ENCODE results near the gene GMPR2. TPM values are rescaled to one million over a fixed set of nuclear protein-coding genes. Genes with fewer than 3 reads are reported as not detected.
"Not testable (repeated sequence)": the region's sequence is repeated elsewhere in the genome, so short reads cannot be mapped to it uniquely, and the experiment has no call there.

The GMPR2 gene
- total and polyA plus RNA-seq, 2 donors = 44.9 to 63.1 TPM

DNA sequence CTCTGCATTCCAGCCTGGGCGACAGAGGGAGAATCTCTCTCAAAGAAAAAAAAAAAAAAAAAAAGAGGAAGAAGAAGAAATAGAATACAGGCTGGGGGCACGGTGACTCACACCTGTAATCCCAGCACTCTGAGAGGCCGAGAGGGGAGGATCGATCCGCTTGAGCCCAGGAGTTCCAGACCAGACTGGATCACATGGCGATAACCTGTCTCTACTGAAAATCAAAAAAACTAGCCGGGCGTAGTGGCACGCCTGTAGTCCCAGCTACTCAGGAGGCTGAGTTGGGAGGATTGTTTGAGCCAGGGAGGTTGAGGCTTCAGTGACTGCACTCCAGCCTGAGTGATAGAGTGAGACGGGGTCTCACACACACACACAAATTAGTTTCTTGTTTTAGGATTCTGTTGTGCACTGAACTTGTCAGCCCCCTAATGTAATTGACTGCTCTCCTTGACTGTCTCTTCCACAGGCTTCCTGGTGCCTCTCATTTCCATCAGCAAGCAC lies 10.7 kb downstream of the GMPR2 start:
- peak overlapping the region; percentile 87 for H3K27ac ChIP-seq (ENCODE audit: low read depth)
- DNase-seq (ENCODE audit: extremely low spot score) = no peak
- peaks cover 3% of the 10 kb centered on the region for H3K36me3 ChIP-seq (ENCODE audit: insufficient read depth)
- 59% methylated on average over 10 of the region's 10 CpGs for WGBS
- no peaks in the 10 kb centered on the region for H3K4me1 ChIP-seq (ENCODE audit: insufficient read depth)
- peak overlapping the region; percentile 71 for H3K4me3 ChIP-seq (ENCODE audit: low read depth, low read length)

DNA sequence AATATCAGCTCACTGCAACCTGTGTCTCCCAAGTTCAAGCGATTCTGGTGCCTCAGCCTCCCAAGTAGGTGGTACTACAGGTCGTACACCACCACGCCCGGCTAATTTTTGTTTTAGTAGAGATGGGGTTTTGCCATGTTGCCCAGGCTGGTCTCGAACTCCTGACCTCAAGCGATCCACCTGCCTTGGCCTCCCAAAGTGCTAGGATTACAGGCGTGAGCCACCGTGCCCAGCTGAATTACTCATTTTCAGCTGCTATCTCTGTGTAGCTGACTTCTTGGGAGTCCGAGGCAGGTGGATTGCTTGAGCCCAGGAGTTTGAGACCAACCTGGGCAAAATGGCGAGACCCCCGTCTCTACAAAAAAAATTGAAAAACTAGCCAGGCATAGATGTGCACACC lies 12.6 kb downstream of the GMPR2 start:
- not testable (repeated sequence) for DNase-seq (ENCODE audit: extremely low spot score); H3K36me3 ChIP-seq (ENCODE audit: insufficient read depth); H3K4me3 ChIP-seq (ENCODE audit: low read depth, low read length); H3K27ac ChIP-seq (ENCODE audit: low read depth); H3K4me1 ChIP-seq (ENCODE audit: insufficient read depth)
- 92% methylated on average over 11 of the region's 11 CpGs for WGBS

DNA sequence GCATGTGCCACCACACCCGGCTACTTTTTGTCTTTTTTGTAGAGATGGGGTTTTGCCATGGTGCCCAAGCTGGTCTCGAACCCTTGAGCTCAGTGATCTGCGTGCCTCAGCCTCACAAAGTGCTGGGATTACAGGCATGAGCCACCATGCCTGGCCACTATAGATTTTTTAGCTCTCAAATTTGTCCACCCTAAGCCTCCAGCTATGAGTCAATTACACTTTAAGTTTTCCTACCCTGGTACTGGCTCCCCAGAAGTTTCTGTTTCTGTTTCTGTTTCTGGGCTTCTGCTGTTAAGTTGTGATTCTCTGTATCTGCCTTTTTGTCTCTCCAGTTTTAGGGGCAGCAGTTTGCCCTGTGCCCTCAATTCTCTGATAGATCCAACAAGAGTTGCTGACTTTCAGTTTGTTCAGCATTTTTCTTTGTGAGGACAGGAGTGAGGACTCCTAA lies 14.1 kb downstream of the GMPR2 start:
- Histone ChIP-seq H3K4me1 (ENCODE audit: insufficient read depth) (no peaks in the 10 kb centered on the region), H3K4me3 (ENCODE audit: low read depth, low read length) (no peak overlapping the region), H3K27ac (ENCODE audit: low read depth) (no peak overlapping the region), H3K36me3 (ENCODE audit: insufficient read depth) (no peaks in the 10 kb centered on the region)
- DNase-seq (ENCODE audit: extremely low spot score) = no peak
- WGBS = 90% methylated on average over 3 of the region's 3 CpGs

DNA sequence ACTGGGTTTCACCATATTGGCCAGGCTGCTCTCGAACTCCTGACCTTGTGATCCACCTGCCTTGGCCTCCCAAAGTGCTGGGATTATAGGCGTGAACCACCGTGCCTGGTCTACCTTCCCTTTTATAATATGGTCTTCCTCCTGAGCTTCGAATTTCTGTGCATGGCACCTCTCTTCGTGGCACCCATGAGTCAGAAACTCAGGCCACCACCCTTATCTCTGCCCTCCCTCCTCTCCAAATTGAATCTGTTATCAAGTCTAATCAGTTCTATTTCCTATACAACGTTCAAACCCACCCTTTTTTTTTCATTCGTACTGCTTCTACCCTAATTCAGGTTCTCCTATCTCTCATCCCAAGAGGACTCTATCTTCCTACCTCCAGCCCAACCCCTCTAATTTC lies 14.7 kb downstream of the GMPR2 start:
- no peak for DNase-seq (ENCODE audit: extremely low spot score)
- whole genome bisulfite sequencing = 72% methylated on average over 7 of the region's 7 CpGs
- Histone ChIP-seq H3K4me3 (ENCODE audit: low read depth, low read length) (no peak overlapping the region), H3K4me1 (ENCODE audit: insufficient read depth) (no peaks in the 10 kb centered on the region), H3K36me3 (ENCODE audit: insufficient read depth) (no peaks in the 10 kb centered on the region), H3K27ac (ENCODE audit: low read depth) (no peak overlapping the region)

DNA sequence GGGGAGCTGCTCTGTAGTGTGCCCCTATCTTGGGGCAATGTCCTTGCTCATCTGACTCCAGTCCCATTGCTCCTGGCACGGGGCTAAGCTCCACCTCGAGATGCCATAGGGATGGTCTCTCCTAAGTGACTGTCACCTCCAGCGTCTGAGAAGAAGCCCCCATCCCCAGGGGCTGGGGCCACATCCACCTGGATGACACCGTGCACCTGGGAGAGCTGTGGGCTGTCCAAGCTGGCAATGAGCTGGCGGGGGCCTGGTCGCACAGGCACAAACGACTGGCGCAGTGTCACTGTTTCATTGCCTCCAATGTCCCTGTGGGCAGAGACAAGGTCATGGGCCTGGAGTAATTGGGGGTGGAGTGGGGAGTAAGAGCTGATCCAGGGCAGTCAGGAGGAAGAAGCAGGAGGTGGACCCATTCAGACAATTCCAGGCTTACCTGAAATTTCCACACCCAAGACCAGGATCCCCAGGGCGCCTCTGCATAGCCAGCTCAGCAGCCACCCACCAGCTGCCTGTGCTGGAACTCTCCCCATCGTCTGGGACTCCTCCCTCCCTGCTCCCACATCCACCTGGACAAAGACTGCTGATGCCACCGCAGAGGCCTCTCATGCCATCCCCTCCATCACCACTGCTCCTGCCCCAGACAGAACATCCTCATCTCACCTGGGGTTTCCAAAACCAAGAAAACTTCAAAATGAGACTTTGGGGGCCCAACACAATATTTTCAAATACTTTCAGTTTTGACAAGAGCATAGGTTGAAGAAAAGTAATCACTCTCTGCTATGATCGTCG lies 16.7 kb downstream of the GMPR2 start:
- no peak overlapping the region for H3K27ac ChIP-seq (ENCODE audit: low read depth)
- no peaks in the 10 kb centered on the region for H3K36me3 ChIP-seq (ENCODE audit: insufficient read depth)
- H3K4me3 ChIP-seq (ENCODE audit: low read depth, low read length) = no peak overlapping the region
- 75% methylated on average over 13 of the region's 13 CpGs for WGBS
- H3K4me1 ChIP-seq (ENCODE audit: insufficient read depth) = no peaks in the 10 kb centered on the region
- no peak for DNase-seq (ENCODE audit: extremely low spot score)

DNA sequence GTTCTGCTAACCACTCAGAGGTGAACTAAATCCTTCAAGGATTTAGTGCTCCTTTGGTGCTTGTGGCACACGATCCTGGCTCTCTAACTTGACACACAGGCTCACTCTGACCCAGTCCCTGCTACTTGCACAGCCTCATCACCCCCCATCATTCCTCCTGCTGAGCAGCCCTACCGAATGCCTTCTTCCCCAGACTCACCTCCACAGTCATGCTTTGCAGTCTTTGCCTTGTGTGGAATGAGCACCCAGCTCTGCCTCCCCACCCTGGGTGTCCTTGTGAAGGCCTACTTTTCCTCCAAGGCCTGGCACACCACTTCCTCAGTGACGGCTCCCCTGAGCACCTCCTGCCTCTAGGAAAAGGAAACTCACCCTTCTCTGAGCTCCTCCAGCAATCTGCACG lies 17.6 kb downstream of the GMPR2 start:
- 56% methylated on average over 4 of the region's 4 CpGs for WGBS
- no peak for DNase-seq (ENCODE audit: extremely low spot score)
- H3K27ac ChIP-seq (ENCODE audit: low read depth) = no peak overlapping the region

DNA sequence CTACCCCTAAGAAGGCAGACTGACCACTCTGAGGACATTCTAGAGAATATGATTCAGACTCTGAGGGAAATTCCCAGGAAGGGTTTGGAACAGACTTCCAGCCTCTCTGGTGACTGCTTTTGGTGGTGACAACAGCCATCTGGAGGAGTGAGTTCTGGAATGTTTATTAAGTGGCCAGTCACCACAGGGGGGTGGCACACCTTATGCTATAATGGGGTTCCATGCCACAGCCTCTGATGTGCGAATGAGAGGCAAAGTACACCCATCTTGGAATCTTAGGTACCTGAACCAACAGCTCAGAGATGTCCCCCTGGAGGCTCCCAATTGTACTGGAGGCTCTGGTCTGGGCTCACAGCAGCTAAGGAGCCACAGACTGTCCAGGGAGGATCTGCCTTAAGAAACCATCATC lies 19.2 kb downstream of the GMPR2 start:
- Histone ChIP-seq H3K27ac (ENCODE audit: low read depth) (no peak overlapping the region), H3K36me3 (ENCODE audit: insufficient read depth) (no peaks in the 10 kb centered on the region), H3K4me3 (ENCODE audit: low read depth, low read length) (no peak overlapping the region), H3K4me1 (ENCODE audit: insufficient read depth) (no peaks in the 10 kb centered on the region)
- DNase-seq (ENCODE audit: extremely low spot score) = no peak
- WGBS = 80% methylated on average over 1 of the region's 1 CpG

More for the DNA sequence above, 17.6 kb downstream of the GMPR2 start:
- H3K36me3 ChIP-seq (ENCODE audit: insufficient read depth) = no peaks in the 10 kb centered on the region
- H3K4me3 ChIP-seq (ENCODE audit: low read depth, low read length) = no peak overlapping the region
- no peaks in the 10 kb centered on the region for H3K4me1 ChIP-seq (ENCODE audit: insufficient read depth)

DNA sequence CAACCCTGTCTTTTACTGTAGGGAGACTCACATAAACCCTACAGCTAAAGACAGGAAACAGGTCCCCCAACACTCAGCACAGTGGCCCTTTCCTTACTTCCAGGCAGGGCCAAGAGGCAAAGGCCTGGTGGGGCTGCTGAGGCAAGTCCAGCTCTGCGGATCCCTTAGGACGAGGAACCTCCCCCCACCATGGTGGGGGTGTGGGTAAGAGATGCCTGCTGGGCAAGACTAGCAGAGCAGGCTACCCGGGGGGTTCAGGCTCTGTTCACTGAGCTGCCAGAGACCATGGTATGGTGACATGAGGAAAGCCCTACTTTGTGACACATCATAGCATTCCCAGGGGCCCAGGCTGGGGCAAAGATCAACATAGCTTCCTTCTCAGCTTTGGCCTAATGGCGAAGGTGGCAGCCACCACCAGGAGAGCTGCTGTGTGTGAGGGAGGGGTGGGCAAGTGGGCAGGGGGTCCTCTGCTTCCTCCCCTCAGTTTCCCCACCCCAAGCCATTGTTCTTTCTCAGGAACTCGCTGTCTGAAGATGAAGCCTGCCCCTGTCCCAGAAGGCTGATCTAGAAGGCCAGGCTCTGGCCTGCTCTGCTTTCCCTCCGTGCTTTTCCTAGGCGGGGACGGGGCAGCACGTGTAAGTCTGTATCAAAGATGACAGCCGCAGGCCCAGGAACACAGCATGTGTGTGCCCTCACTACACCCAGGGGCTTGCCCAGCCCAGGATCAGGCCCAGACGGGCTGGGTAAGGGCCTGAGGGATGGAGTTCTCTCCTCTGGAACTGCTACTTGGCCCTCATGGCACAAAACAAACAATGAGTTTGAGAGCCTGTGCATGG lies 19.8 kb downstream of the GMPR2 start:
- Histone ChIP-seq H3K36me3 (ENCODE audit: insufficient read depth) (no peaks in the 10 kb centered on the region), H3K27ac (ENCODE audit: low read depth) (no peak overlapping the region), H3K4me1 (ENCODE audit: insufficient read depth) (no peaks in the 10 kb centered on the region), H3K4me3 (ENCODE audit: low read depth, low read length) (no peak overlapping the region)
- DNase-seq (ENCODE audit: extremely low spot score) = no peak
- 78% methylated on average over 11 of the region's 11 CpGs for WGBS

DNA sequence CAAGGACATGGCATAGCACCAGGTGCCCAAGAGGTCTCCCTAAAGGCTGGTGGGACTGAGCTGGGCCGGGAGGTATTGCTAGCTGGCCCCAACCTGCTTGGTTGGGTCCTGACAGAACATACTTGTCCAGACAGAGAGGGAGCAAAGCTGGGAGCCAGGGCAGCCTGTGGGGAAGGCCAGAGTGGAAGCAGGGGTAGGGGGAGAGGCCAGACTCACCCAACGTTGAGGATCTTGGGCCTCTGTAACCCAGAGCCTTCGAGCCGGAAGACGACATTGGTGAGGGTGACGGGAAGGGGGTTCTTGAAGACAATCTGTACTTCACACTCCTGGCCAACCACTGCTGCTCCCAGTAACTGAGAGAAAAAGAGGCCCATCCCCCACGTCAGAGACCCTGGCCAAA lies 21.2 kb downstream of the GMPR2 start:
- 81% methylated on average over 7 of the region's 7 CpGs for WGBS
- H3K27ac ChIP-seq (ENCODE audit: low read depth) = no peak overlapping the region
- no peak for DNase-seq (ENCODE audit: extremely low spot score)
- H3K36me3 ChIP-seq (ENCODE audit: insufficient read depth) = no peaks in the 10 kb centered on the region
- H3K4me3 ChIP-seq (ENCODE audit: low read depth, low read length) = no peak overlapping the region
- H3K4me1 ChIP-seq (ENCODE audit: insufficient read depth) = no peaks in the 10 kb centered on the region

DNA sequence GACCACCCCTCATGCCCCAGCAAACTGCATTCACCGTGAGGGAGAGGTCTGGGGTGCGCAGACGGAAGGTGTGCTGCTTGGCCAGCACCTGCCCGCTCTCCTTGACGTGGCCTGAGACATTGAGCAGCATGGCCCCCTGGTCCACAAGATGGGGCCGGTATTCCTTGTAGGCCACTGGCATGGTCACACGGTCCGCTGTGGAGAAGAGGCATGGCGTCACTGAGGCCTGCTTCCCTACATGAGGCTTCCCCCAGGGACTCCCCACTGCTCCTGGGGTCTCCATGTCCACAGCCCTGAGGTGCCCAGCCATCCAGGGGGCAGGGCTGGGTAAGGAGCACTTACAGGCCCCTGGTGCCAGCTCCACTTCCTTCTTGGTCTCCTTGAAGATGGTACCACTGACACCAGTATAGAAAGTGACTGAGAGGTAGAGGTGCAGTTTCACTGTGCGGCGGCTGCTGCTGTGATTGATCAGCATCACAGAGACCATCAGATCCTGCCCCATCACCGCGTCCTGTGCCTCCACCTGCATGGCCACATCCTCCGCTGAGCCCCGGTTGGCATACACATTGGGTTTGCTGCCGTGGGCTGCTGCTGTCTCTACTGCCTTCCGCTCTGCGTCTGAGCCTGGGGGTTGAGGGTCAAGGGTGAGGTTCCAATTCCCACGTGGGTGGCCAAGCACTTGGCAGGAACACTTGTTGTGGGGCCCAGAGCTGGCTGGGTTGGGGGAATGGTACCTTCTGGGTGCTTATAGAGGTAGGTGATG lies 22.1 kb downstream of the GMPR2 start:
- Histone ChIP-seq H3K36me3 (ENCODE audit: insufficient read depth) (no peaks in the 10 kb centered on the region), H3K4me3 (ENCODE audit: low read depth, low read length) (no peak overlapping the region), H3K27ac (ENCODE audit: low read depth) (no peak overlapping the region), H3K4me1 (ENCODE audit: insufficient read depth) (no peaks in the 10 kb centered on the region)
- DNase-seq (ENCODE audit: extremely low spot score) = no peak
- WGBS = 90% methylated on average over 19 of the region's 19 CpGs

DNA sequence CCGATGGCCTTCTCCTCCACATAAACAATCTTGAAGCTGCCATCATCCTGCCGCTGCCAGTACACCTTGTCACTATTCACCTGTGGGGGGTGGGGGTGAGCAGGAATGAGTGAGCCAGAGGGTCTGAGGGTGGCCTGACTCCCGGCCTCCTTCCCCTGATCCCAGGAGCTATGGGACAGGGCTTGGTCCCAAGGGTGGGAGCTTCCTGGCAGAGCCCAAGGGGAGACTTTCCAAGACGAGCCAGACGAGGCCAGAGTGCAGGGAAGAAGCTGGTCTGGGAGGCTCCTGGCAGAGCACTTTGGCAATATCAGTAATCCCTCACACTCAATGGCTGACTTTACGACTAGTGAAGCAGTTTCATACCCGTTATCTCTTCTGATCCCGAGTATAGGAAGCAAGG lies 22.7 kb downstream of the GMPR2 start:
- H3K36me3 ChIP-seq (ENCODE audit: insufficient read depth) = no peaks in the 10 kb centered on the region
- no peaks in the 10 kb centered on the region for H3K4me1 ChIP-seq (ENCODE audit: insufficient read depth)
- H3K27ac ChIP-seq (ENCODE audit: low read depth) = no peak overlapping the region
- 81% methylated on average over 8 of the region's 8 CpGs for WGBS
- no peak overlapping the region for H3K4me3 ChIP-seq (ENCODE audit: low read depth, low read length)
- no peak for DNase-seq (ENCODE audit: extremely low spot score)

DNA sequence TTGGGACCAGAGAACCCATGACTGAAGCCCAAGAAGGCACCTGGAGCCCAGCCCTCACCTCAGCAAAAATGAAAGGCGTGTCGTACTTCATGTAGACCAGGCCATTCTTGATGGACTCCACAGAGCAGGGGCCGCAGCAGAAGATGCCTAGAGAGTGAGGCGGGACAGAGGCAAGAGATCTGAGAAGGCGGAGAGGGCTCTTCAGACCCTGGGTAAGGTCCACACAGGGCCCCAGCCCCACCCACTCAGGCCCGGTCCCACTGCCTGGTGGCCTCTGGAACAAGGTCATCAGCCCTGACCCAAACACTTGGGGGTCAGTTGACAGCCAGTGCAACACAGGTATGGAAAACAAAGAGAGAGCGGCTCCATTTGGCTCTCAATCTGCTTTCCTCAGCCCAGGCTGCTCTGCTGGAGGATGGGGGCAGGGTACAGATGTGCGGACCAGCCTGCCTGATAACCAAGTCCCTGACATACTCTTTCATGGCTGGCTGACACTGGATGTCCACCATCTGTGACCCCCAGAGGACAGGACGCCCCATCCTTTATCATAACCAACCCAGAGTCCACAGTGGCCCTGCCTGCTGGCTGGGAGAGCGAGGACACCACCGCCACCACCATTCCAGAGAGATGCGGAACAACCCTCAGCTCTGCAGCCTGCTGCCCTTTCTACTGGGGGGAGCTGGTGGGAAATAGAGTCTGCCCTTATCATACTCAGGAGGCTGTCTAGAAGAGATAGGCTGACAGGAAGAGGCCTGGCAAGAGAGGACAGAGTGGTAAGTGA lies 23.4 kb downstream of the GMPR2 start:
- Histone ChIP-seq H3K4me1 (ENCODE audit: insufficient read depth) (no peaks in the 10 kb centered on the region), H3K27ac (ENCODE audit: low read depth) (no peak overlapping the region), H3K4me3 (ENCODE audit: low read depth, low read length) (no peak overlapping the region), H3K36me3 (ENCODE audit: insufficient read depth) (no peaks in the 10 kb centered on the region)
- DNase-seq (ENCODE audit: extremely low spot score) = no peak
- WGBS = 92% methylated on average over 12 of the region's 12 CpGs

DNA sequence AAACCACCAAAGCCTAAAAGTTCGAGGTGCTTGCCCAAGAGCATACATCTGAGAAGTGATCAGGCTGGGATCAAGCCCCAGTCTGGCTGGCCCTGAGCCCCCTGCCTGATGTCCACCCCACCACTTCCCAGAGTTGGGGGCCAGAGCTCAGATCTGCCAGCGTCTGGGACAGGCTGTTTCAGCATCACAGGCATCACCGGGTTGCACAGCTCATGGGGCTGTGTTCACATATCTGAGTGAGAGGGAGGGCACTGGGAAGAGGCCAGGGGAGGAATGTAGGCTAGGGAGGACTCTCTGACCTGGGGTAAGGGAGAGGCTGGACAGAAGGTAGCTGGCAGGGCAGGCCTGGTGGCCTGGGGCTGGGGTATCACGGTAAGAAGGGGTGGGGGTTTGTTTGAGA lies 24.2 kb downstream of the GMPR2 start:
- H3K4me3 ChIP-seq (ENCODE audit: low read depth, low read length) = no peak overlapping the region
- no peaks in the 10 kb centered on the region for H3K4me1 ChIP-seq (ENCODE audit: insufficient read depth)
- no peak for DNase-seq (ENCODE audit: extremely low spot score)
- 69% methylated on average over 4 of the region's 4 CpGs for WGBS
- H3K36me3 ChIP-seq (ENCODE audit: insufficient read depth) = no peaks in the 10 kb centered on the region
- no peak overlapping the region for H3K27ac ChIP-seq (ENCODE audit: low read depth)

Measured in urinary bladder (tissue), 4 donors.